IPS-NIHi7 (cell line): Measurements from ENCODE around the gene SUPV3L1.
A peak's percentile ranks its signal among the peaks of the same experiment; 100 is the strongest.
"Not testable (repeated sequence)": the region's sequence is repeated elsewhere in the genome, so short reads cannot be mapped to it uniquely, and the experiment has no call there.

Experiments
- DNase-seq: peaks from one replicate; pipeline ENCODE4 v3.0.0; 2012; ENCODE audit warnings: mixed read lengths; ENCODE audit errors: extremely low spot score

The SUPV3L1 gene

DNA sequence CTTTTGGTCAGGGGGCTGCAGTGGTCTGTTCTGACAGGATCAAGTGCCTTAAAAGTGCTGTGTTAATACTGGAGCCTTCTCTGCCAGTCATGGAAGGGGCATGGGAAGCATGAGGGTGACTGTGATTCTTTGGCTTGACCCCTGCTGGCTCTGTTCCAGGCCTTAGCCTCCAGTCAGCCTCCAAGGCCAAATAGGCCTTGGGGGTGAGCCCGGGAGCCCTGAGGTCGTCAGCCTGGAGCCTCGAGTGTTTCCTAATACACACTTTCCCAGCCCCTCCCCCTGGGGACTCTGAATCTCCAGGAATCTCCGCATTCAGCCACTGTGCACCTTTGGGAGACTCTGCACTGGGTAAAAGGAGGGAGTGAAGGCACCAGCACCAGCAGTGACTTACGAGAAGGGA is 50.1 kb downstream of the SUPV3L1 start:
- DNase-seq: no peak

DNA sequence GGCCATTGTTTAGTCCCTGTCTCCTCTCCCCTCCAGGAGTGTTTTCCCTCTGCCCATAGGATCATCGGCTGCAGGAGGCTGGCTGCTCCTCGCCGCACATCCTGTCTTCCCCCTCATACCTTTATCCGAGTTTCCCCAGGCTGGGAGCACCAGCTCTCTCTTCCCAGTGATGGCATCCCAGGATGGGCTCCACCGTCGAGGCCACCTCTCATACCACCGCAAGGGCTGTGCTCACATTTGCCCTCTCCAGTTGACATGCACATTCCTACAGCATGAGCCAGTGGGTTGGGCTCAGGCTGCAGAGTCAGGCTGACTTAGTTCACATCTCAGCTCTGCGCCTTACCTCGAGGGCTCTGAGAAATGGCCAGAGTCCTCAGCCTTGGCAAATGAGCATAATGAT is 52.2 kb downstream of the SUPV3L1 start:
- peak; percentile 54 for DNase-seq

DNA sequence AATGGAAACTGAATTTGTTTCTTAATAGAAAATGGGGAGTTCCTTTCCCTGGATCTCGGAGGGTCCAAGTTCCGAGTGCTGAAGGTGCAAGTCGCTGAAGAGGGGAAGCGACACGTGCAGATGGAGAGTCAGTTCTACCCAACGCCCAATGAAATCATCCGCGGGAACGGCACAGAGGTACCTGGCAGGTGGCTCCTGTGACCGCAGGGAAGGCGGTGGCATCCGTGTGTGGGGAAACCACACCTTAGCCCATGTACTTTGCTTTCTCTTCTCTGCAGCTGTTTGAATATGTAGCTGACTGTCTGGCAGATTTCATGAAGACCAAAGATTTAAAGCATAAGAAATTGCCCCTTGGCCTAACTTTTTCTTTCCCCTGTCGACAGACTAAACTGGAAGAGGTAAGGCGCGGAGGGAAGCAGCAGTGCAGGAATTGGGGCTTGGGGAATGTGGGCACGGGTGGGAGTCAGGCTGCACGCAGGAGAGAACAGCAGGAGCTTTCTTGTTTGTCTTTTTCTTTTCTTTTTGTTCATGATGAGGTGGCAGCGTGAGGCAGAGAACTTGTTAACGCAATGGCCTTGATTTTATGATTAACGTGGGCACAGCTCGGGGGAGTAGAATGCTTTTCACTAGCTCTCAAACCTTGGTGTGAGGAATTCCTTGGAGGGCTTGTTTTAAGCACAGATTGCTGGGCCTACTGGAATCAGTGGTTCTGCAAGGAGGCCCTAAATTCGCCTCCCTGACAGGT is 52.9 kb downstream of the SUPV3L1 start:
- DNase-seq: no peak

DNA sequence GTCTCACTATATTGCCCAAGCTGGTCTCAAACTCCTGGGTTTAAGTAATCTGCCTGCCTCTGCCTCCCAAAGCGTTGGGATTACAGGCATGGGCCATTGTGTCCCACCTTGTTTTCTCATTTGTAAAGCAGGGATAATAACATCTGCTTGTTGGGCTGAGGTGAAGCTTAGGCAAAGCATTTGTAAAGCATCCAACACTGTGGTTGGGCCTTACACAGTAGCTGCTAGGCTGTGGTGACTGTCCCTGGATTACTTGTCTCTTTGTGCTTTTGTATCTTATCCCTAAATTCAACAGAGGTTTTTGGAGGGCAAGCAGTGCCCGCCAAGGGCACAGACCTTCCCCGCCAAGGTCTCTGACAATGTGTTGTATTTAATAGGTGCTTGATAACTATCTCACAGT is 54.4 kb downstream of the SUPV3L1 start:
- DNase-seq: no peak

DNA sequence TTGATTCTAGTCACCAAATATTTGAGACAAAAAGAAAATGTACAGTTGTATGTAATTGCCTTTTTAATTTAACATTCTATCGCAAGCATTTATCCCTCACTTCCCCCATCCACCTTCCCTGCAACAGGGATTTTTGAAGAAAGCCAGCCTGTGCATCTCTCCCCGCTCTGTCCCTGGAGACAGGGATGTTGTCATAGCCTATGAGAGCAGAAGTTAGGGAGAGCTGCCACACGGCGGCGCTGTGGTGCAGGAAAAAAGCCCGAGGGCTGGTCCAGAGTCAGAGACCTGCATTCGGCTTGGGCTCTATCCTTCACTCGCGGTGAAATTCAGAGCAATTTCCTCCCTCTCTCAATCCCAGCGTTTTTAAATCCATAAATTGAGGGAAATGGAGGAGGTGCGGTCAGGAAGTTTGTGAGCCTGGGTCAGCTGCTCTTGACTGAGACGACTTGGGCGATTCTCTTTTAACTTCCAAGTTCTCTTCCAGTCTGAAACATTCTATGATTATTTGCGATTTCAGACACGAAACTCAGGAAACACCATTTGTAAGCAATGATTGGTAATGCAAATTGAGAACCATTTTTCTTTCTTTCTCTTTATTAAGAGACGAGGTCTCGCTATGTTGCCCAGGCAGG is 57.6 kb downstream of the SUPV3L1 start:
- peak; percentile 94 for DNase-seq

DNA sequence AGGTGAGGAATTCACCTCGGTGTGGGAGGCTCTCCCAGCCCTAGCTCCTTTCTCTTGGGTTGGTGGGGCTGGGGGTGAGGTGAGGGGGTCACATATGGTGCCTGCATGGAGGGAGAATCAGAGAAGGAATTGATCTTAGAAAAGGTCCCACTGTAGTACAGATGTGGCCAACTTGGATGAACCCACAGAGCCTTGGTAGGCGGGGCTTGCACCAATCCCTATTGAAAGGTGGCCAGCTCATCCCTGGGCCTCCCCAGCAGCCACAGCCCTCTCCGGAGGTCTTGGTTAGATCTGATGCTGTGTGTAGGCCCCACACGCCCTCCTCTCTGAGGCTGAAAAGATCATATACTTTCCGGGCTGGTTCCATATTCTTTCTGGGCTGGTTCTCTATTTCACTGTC is 59.1 kb downstream of the SUPV3L1 start:
- DNase-seq: no peak

DNA sequence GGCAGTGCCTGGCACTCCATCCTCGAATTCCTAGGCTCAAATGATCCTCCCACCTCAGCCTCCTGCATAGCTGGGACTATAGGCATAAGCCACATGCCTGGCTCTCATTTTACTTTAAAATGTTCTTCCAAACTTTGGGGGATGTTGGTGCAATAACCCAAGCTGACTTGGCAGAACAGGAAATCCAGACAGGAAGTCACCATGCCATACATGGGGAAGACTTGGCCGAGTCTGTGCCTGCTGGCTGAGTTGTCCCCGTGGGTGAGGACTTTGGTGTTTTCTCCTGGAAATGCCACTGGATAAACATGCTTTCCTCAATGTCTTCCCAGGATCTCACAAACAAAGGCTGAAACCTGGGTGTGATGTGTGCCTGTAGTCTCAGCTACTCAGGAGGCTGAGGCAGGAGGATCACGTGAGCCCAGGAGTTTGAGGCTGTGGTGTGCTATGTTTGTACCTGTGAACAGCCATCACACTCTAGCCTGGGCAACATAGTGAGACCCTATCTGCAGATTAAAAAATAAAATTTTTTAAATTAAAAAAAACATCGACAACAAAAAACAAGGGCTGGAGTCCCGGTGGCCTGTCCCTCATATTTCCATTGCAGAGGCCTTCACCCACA is 59.9 kb downstream of the SUPV3L1 start:
- DNase-seq: no peak

DNA sequence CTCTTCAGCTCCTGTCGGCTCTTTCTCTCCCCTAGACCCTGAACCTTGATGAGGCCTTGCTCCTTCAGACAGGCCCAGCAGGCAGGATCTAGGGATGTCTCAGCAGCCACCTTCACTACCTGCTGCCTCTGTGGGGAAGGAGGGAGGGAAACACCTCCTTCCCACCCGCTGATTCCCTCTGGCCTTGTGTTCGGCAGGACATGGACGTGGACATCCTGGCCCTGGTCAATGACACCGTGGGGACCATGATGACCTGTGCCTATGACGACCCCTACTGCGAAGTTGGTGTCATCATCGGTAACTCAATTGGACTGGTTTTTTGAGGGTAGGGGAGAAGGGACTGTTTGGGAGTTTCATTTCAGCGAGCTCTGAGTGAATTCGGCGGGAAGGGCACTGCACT is 60.4 kb downstream of the SUPV3L1 start:
- DNase-seq: no peak

DNA sequence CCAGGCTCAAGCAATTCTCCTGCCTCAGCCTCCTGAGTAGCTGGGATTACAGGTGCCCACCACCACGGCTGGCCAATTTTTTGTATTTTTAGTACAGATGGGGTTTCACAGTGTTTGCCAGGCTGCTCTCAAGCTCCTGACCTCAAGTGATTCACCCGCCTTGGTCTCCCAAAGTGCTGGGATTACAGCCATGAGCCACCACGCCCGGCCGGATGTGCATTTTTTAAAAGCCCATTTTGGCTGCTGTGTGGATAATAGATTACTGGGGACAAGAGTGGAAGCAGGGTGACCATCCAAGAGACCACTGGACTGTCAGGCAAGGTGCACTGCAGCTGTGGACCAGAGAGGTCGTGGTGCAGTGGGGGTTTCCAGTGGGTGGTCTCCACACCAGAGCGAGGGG is 61.5 kb downstream of the SUPV3L1 start:
- DNase-seq: no peak

DNA sequence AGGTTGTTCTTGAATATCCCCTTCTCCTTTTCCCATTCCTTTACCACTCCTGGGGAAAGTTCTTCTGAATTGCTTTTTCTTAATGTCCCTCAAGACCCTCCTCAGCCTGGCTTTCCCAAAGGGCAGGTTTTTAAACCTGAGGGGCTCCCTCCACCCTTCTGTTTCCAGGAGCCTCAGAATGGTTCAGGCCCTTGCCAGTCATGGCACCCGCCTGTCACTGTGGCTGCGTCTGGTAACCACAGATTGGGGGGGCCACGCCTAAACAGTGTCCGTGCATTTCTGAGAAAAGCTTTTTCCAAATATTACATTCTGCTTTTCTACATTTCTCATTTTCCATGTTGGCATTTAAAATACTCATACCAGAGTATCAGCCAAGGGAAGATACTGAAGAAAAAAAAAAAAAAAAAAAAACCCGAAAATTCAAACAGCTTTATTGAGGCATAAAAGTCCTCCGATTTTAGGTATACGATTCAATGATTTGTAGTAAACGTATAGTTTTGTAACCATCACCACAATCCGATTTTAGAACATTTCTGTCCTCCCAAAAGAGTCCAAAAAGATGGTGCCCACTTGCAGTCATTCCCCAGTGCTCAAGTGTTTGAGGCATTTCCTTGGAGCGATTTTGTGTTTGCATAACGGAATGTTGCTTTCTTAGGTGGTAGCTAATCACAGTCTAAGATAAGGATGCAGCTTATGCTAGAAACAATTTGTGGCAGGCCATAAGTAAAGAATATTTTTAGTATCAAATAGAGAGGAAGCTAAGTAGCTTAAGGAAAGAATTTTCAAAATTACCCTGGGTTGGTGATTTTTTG is 62.2 kb downstream of the SUPV3L1 start:
- no peak for DNase-seq

DNA sequence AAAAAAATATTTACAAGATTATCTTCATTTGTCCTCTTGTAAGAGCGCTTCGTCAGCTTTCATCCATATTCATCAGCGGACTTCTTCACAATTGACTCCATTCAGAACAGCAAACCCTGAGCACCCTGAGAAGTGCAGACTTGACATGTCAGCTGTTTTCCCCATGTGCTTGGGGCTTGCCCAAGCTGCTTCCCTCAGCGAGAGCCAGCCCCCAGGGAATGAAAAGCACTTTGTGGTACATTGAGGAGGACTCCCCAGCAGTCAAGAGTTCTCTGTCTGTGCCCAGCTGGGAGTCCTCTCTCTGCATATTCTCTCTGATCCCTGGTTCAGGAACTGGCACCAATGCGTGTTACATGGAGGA is 62.8 kb downstream of the SUPV3L1 start:
- no peak for DNase-seq

DNA sequence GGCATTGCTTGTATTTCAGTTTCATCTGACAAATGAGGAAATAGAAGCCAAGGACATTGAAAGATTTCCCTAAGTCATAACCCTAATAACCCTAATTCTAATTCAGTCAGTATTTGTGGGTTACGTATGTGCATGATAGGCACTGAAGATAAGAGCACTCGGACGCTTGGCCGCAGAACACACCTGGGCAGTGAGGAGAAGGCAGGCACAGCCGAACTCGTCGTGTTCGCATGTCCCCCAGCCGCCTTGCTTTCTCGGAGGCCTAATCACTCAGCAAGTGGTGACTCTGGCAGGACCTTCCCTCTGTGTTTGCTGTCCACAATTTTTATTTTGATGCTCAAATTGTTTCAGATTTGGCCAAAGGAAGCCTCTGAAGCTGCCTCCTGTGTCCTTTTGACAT is 63.8 kb downstream of the SUPV3L1 start:
- no peak for DNase-seq

DNA sequence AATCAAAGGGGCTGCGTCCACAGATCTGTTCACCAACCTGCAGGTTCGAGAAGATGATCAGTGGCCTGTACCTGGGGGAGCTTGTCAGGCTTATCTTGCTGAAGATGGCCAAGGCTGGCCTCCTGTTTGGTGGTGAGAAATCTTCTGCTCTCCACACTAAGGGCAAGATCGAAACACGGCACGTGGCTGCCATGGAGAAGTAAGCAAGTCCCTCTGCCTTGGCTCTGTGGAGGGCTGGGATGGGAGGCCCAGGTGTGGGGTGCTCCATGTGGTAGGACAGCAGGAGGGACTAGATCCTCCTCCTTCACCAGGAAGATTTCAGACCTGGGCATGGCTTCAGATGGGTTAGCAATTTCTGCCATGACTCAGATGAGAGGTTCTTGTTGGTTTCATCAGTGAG is 66.0 kb downstream of the SUPV3L1 start:
- no peak for DNase-seq

DNA sequence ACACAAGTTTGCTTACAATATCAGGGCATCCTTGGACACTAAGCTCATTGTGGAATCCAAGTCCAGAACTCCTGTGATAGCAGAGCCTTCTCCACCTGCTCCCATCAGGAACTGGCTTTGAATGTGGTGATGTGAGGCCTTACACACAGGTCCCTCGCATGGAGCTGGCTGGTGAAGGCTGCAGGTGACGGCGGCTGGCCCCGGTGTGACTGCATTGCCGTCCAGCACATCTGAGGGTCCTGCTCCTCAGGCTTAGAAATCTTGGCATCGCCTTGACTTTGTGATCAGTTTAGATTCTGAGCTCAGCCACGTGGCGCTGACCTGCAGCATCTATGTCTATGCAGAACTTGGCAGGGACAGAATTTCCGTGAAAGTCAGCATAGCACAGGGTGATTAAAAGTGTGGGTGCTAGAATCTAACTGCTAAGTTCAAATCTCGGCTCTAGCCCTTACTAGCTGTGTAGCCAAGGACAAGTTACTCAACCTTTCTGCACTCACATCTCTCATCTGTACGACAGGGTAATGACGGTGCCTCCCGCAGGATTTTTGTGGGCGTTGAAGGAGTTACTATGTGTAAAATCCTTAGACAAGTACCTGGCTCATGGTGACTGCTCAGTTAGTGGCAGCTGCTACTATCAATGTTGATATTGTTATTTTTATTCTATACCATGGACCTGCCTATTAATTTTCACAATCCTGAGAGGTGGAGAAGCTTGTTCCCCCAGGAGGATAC is 66.7 kb downstream of the SUPV3L1 start:
- no peak for DNase-seq

DNA sequence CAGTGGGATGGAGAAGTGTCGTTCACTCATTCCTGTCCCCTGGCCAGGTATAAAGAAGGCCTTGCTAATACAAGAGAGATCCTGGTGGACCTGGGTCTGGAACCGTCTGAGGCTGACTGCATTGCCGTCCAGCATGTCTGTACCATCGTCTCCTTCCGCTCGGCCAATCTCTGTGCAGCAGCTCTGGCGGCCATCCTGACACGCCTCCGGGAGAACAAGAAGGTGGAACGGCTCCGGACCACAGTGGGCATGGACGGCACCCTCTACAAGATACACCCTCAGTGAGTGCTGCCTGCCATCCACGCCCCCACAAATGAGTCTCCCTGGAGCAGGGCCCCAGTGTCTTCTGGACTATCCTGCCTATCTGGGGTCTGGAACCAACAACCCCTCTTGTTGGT is 67.3 kb downstream of the SUPV3L1 start:
- no peak for DNase-seq

DNA sequence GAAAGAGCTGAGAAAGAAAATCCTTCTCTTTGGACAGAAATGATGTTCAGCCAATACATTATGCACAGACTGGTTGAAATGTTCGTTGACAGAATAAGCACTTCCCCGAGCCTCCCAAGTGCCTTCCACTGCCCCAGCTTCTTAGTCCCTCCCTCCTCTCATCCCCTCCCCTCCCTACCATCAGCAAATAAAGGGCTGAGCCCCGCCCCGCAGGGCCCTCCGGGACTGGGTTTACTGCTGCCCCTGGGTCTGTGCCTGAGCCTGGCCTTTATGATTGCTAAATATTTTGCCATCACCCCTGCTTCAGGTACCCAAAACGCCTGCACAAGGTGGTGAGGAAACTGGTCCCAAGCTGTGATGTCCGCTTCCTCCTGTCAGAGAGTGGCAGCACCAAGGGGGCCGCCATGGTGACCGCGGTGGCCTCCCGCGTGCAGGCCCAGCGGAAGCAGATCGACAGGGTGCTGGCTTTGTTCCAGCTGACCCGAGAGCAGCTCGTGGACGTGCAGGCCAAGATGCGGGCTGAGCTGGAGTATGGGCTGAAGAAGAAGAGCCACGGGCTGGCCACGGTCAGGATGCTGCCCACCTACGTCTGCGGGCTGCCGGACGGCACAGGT is 68.2 kb downstream of the SUPV3L1 start:
- no peak for DNase-seq

DNA sequence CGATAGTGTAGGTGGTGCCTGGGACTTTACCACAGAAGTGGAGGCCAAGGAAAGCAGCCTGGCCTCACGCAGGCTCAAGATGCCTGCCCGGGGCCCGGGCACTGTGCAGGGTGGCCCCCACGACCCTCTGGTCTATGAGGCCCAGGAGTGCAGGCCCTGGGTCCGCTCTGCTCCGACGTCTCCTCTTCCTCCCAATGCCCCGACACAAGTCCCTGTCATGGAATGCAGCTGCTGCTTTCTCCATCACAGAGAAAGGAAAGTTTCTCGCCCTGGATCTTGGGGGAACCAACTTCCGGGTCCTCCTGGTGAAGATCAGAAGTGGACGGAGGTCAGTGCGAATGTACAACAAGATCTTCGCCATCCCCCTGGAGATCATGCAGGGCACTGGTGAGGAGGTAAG is 70.0 kb downstream of the SUPV3L1 start:
- no peak for DNase-seq

DNA sequence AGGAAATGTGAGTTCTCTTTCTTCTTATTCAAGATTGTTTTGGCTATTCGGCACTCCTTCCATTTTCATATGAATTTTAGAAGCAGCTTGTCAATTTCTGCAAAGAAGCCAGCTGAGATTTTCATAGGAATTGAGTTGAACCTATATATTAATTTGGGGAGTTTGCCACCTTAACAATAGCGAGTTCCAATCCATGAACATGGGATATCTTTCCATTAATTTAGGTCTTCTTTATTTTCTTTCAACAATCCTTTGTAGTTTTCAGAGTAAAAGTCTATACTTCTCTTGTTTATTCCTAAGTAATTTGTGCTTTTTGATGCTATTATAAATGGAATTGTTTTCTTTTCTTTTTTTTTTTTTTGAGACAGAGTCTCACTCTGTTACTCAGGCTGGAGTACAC is 71.4 kb downstream of the SUPV3L1 start:
- not testable (repeated sequence) for DNase-seq

DNA sequence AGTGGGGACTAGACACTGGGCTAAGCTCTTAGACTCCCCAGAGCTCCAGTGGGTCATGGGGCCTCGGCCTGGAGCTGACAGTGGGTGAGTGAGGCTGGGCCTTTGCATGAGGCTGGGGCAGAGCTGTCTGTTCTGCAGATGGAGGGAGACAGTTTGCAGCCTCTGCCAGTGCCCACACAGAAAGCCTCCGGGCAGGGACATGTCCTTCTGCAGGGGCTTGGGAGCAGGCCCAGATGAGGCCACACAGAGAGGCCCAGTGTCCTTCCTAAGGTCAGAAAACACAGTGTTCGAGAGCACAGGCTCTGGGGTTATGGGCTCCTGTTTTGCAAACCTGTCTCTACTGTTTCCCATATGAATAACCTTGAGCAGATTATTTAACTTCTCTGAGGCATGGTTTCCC is 73.1 kb downstream of the SUPV3L1 start:
- DNase-seq: no peak

DNA sequence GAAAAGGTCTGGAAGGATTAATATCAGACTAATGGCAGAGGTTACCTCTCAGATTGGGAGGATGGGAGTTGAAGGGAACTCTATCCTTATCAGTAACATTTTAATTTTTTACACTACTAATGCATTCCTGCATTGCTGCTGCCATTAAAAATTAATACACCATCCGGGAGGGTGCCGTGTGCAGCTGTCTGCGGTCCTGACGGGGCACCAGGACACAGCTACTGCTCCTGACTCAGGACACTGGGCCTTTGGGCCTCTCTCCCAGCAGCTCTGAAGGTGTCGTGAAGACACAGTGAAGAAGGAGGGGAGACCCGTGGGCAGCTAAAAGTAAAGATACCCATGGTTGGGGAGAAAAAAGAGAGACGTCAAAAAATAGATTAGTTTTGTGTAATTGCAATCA is 74.8 kb downstream of the SUPV3L1 start:
- no peak for DNase-seq
